HTERT RPE-1 (cell line): ENCODE results near the gene AP4M1.

Experiments
- in situ Hi-C: fragments of 300-500 bp; cut with MboI; formaldehyde crosslinking; loops from 4 replicates; pipeline ENCODE4 v1.14.3; 2020; ENCODE audit warnings: low sequenced_read_pairs

Gene AP4M1

DNA sequence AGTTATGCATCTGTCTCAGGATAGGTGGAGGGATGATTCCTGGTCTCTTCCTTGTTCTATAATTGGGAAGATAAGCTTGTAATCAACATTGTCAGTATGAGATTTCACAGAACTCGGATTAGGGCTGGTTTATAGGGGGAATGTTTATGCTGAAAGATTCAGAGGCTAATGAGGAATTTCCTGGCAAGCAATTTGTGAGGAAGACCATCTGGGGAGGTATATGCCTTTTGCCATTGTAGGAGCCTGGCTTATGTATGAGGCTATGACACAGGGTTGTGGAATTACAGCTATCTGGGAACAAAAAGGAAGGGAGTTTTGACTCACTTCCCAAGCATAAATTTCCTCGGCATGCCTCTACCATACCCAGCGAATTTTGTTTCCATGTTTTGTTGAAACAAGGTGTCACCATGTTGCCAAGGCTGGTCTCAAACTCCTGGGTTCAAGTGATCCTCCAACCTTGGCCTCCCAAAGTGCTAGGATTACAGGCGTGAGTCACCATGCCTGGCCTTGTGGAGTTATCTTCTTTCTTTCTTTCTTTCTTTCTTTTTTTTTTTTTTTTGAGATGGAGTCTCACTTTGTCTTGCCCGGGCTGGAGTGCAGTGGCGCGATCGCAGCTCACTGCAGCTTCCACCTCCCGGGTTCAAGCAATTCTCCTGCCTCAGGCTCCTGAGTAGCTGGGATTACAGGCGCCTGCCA, 14.2 kb upstream of the AP4M1 start:
- in situ Hi-C loops, result no loop called here

DNA sequence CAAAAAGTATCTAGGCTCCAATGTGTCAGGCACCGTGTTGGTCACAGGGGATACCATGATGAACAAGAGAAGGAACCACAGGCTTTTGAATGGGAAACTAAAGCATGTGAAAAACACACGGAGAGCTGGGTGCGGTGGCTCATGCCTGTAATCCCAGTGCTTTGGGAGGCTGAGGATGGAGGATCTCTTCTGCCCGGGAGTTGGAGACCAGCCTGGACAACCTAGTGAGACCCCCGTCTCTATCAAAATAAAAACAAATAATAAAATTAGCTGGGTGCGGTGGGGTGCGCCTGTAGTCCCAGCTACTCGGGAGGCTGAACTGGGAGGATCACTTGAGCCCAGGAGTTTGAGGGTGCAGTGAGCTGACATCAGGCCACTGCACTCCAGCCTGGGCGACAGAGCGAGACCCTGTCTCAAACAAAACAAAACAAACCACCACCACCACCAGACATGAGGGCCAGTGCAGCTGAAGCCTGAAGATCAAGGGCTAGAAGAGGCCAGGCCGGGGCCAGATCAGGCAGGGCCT, 13.3 kb upstream of the AP4M1 start:
- in situ Hi-C loops, result no loop called here

DNA sequence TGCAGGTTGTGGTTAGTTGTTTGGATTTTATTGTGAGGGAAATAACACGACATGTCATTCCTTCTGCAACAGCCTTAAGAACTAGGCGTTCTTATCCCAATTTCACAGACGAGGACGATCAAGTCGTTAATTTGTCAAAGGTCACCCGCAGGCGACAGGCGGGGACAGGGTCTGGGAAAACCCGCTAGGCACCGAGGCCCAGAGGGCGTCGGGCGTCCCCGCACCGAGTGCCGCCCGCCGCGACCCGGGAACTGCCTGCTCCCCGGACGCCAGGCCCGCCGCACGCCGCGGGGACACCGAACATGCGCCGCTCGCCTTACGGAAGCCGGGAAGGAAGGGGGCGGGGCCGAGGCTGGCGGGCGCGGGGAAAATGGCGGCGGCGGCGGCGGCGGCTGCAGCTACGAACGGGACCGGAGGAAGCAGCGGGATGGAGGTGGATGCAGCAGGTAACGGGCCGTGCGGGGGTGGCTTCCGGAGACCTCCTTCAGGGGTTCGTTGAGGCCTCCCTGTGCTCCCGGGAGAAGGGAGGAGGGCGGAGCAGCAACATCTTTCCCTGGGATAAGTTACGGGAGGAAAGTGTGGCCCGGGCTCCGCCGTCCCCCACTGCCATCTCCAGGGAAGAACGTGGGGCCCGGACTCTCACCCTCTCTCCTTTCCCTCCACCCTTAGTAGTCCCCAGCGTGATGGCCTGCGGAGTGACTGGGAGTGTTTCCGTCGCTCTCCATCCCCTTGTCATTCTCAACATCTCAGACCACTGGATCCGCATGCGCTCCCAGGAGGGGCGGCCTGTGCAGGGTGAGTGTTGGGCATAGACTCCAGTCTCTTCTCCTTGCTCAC, 12.6 kb upstream of the AP4M1 start, which contains the start of gene COPS6:
Gene COPS6, plus strand, starts transcription at position 349 of the 837 bp plus-strand sequence. Its CDS starts 22 bp downstream, at position 371.
- in situ Hi-C loops, result no loop called here

DNA sequence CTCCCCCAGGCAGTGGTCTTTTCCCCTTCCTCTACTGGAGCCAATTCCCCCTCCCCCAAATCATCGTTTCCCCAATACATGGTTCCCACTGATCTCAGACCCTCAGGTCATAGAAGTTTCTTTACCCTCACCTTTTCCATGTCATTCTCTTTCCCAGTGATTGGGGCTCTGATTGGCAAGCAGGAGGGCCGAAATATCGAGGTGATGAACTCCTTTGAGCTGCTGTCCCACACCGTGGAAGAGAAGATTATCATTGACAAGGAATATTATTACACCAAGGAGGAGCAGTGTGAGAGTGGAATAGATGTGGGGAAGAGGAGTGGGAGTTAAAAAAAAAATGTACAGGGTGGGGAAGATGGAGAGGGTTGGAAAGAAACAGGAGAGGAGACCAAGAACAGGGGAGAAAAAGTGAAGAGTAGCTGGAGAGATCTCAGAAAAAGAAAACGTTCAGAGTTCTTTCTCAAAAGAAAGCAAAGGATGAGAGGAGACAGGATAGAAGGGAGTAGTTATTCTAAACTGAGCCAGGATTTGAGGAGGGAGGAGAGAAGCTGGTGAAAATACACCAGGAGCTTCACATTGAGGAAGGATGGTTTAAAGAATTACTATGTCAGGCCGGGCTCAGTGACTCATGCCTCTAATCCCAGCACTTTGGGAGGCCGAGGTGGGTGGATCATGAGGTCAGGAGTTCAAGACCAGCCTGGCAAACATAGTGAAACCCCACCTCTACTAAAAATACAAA, 11.8 kb upstream of the AP4M1 start:
- in situ Hi-C loops, result no loop called here

DNA sequence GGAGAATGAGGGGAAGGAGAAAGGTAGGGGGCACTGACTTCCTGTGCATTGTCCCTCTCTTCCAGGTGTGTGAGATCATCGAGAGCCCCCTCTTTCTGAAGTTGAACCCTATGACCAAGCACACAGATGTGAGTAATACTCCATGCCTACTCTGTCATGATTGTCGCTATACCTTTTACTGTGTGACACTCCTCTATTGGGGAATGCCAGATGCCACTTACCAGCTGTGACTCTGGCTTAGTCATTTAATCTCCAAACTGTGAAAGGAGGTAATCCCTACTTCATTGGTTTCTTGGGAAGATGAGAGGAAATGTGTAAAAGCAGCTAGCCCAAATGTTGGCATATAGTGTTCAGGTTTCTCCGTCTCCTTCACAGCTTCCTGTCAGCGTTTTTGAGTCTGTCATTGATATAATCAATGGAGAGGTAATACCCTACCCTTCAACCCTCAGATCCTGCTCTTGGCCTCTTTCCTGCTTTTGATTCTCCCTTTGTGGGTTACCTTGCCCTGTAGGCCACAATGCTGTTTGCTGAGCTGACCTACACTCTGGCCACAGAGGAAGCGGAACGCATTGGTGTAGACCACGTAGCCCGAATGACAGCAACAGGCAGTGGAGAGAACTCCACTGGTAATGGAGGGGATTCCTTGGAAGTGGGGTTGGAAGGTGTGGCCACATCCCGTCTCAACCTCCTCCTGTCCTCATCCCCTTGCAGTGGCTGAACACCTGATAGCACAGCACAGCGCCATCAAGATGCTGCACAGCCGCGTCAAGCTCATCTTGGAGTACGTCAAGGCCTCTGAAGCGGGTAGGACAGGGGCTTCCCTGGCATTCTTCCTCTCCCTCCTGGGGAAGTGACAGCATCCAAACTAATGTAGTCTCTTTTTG, 10.7 kb upstream of the AP4M1 start:
- in situ Hi-C loops, result no loop called here

DNA sequence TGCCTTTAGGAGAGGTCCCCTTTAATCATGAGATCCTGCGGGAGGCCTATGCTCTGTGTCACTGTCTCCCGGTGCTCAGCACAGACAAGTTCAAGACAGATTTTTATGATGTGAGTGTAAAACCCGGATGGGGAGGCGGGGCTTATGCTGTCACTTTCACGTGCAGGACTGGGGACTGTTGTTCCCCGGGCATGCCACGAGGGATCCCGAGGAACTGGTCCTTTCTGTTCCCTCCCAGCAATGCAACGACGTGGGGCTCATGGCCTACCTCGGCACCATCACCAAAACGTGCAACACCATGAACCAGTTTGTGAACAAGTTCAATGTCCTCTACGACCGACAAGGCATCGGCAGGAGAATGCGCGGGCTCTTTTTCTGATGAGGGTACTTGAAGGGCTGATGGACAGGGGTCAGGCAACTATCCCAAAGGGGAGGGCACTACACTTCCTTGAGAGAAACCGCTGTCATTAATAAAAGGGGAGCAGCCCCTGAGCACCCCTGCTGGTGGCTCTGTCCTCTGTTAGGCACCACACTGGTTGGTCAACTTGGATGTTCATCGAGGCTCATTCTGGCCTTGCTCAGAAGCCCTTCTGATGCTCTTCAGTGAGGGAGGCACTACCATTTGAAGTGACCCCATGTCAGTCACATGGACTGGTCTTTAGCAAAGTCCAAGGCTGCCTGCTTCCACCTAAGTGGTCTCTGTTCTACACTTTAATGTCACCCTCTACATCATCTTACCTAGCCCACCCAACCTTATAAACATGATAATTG, 9.8 kb upstream of the AP4M1 start:
- in situ Hi-C loops, result no loop called here

DNA sequence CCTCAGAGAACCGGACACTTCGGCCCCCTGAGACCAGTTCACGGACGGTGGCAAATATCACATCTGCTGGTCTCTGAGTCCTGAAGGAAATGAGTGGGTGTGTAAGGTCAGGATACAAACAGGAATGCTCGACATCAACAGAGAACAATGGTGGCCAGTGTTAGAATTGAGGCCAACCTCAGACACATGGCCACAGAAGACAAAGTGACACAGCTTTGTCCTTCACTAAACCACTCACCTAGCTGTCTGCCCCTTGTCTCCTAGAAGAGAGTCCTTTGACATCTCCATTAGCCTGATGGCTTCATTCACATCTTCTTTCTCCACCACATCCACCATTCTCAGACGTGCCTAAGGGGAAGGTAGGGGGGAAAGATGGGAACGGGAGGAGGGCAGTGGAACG, 8.4 kb upstream of the AP4M1 start:
- in situ Hi-C loops, result no loop called here

DNA sequence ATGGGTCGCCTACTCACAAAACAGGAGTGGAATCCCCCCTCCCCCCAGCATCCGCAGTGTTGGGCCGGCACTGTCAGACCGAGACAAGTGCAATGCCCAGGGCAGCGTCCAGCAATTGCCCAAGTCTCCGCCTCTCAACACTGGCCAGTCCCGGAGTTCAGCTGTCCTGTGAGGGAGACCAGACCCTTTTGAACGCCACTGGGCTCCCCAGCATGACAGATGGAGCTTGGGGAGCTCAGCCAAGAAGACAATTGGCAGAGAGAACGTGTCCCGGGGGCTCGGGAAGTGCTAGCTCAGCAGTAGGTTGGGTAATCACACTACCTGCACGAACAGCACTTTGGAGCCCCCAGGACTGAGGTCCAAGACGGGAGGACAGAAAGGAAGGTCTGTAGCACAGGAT, 7.9 kb upstream of the AP4M1 start:
- in situ Hi-C loops, result no loop called here

DNA sequence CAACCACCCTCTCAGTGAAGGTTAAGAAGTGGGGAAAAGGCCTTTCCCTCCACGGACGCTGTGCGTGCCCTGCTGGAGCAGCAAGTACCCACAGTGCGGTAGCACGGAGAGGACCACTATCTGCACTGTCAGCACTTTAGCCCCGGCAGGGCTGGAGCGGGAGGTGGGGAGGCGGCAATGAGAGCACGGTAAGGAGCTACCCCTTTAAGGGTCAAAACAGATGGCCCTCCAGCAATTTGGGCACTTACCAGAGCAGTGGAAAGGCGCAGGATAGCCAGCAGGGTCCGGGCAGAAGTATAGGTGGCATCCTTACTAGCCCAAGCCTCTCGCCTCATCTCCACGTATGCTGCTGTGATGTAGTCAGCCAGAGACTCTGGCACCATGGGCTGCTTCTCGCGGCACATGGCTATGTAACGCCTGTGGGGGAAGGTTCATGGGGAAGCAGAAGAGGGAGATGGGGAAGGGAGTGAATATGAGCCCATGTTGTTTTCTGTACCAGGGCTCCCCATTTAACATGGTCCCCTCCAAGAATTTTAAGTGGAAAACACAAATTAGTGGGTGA, 7.4 kb upstream of the AP4M1 start:
- in situ Hi-C loops, result no loop called here

DNA sequence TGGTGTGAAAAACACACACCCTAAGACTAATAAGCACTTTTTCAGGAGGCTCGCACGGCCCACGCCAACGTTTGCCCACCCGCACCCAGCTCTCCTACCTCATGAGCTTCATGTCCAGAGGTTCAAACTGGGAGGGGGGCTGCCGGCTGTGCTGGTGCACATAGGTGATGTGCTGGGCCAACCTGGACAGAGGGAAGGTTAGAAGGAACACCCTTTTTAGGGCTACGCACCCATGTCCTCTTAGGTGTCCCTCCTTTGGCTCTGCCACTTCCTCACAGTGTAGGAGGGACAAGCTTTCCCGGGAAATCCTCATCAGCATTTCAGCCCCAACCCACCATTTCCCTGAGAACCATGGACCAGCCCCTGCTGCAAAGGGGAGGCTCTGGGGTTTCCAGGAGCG, 6.2 kb upstream of the AP4M1 start:
- in situ Hi-C loops, result no loop called here

DNA sequence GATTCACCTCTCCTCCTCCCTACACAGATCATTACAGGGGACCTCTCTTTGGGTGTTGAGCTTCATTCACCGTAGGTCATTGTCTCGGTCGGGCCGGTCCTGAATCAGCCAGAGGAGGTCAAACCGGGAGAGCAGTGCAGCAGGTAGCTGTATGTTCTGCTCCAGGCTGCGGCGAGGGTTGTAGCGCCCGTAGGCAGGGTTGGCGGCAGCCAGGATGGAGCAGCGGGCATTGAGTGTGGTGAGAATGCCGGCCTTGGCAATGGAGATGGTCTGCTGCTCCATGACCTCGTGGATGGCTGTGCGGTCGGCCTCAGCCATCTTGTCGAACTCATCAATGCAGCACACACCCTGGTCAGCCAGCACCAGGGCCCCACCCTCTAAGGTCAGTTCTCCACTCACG, 5.7 kb upstream of the AP4M1 start:
- in situ Hi-C loops, result no loop called here

DNA sequence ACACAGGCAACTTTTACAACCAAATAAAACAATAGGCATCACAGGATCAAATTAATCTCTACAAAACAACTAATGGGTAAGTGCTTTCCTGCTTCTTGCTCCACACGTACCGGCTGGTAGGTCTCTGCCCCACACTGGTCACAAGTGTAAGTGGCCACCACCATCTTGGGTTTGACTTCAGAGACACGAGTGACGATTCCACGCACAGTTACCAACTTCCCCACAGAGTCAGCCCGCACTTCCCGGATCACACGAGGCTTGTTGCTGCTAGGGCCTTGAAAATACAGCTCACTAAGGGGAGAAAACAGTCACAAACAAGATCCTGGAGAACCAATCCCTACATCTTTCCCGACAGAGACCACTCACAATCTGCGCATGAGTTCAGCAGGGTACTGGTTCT, 2.5 kb upstream of the AP4M1 start:
- in situ Hi-C loops, result no loop called here

DNA sequence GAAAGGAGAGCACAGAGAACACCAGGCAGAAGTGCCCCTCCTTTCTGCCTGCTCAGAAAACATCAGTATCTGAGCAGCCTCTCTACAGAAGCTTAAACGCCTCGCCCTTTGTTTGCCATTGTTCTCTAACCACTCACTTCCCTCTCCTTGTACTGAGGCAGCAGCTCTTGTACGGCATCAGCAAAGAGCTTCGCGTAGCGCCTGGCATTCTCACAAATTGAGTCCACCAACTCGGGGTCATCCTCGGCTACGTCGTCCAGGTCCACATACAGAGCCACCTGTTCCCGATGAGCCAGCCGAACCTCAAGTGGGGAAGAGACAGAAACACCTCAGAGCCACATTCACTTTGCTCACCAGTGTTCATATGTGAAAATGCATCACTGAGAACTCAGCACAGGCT, 2.0 kb upstream of the AP4M1 start:
- in situ Hi-C loops, result no loop called here

DNA sequence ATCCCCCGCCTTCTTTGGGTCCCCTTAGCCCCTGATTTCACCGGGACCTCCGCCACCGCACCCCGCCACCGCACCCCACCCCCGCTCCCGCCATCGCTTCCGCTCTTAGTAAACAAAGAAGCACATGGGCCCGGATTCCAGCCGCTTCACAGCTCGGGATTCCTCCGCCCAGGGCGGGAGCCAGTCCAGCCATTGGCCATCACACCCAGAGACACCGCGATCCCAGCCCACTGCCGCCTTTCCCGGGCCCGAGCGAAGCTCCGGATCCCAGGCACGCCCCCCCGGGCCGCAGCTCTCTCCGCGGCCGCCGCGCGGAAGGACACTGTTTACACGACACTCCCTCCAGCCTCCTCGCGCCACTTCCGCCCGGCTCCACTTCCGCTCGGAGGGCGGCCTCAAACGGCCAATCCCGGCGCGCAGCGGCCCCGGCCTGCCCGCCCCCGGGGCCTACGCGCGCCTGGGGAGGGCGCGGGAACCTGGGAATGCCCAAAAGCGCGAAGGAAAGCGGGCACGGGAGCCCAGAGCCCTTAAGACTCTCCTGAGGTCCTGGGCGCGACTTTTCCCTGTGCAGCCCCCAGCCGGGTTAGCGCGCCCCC, 925 bp upstream of the AP4M1 start:
- in situ Hi-C loops, result no loop called here

DNA sequence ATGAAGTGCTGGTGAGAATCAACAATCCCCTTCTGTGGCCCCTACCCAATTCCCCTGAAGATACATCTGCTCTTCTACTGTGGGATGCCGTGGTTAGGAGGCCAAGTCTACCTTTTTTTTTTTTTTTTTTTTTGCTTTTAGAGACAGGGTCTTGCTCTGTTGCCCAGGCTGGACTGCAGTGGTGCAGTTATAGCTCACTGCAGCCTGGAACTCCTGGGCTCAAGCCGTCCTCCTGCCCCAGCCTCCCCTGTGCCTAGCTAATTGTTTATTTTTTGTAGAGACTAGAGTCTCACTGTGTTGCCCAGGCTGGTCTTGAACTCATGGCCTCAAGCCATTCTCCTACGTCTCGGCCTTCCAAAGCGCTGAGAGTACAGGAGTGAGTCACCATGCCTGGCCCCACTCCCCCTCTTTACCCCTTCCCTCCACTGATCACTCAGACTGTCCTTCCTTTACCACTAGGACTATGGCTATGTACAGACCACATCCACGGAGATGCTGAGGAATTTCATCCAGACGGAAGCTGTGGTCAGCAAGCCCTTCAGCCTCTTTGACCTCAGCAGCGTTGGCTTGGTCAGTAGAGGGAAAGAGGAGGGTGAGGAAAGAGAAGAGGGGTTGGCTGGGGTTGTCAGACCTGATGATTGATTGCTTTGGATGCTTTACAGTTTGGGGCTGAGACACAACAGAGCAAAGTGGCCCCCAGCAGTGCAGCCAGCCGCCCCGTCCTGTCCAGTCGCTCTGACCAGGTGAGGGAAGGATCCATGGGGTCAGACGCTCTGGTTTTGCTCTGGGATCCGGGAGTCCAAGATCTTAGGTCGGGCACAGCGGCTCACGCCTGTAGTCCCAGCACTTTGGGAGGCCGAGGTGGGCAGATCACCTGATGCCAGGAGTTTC, 1.8 kb downstream of the AP4M1 start:
- in situ Hi-C loops, result no loop called here

DNA sequence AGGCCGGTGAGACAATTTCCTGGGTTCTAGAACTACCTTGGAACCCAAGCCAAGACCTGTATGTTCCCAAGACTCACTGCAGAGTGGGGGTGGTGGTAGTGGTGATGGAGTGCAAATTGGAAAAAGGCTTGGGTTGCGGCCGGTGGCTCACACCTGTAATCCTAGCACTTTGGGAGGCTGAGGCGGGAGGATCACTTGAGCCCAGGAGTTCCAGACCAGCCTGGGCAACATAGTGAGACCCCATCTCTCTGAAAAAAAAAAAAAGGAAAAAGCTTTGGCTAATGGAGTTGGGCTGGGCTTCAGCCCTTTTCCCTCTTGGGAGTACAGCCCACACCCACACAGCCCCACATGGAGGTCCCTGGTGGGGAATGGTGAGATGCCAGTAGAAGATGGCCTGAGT, 4.1 kb downstream of the AP4M1 start:
- in situ Hi-C loops, result no loop called here

DNA sequence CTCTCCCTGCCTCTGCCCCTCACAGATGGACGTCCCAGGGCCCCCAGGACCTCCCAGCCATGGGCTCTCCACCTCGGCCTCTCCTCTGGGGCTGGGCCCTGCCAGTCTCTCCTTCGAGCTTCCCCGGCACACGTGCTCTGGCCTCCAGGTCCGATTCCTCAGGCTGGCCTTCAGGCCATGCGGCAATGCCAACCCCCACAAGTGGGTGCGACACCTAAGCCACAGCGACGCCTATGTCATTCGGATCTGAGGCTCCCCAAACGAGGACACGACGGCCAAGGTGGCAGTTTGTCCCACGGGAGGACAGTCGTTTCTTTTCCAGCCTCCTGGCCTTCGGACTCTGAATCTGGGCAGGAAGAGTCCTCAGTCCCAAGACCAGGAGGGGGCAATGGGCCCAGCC, 5.2 kb downstream of the AP4M1 start:
- in situ Hi-C loops, result no loop called here

DNA sequence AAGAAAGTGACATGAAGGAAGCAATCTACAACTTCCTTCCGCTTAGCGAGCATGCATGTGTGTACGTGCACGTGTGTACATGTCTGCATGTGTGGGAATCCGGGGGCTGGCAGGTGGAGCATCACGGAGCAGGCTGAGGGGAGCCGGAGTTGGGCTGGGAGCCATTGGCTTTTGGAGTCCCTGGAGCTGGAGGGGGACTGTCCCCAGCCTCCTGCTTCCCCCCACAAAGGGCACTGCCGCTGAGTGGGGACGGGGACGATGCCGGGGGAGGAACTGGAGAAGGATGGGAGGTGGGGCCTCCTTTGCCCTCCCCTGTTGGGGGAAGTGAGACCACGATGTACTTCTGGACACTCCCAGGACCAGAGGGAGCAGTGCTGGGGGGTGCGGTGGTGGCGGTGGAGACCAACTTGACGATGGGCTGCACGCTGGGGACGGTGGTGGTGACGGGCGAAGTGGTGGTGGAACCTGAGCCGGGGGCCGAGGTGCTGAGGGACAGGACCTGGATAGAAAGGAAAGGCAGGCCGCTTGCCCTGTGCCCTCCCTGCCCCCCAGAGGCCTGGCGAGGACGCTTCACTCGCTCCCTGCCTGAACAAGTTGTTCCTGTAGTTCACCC, 5.8 kb downstream of the AP4M1 start:
- in situ Hi-C loops, result no loop called here
